Measurements from ENCODE around the gene AHI1. TPM values are rescaled to one million over a fixed set of nuclear protein-coding genes. Genes with fewer than 3 reads are reported as not detected.
"Not testable (repeated sequence)": the region's sequence is repeated elsewhere in the genome, so short reads cannot be mapped to it uniquely, and the experiment has no call there.

AHI1 gene
- total RNA-seq, 6 experiments from 2014 or later, result 14.6 to 19.1 (median 17.0) TPM

- no peaks in the 10 kb centered on the region for H3K9me3 Mint-ChIP-seq
- no peaks in the 10 kb centered on the region for H3K27me3 Mint-ChIP-seq (ENCODE audit: insufficient read depth)
- H3K4me3 Mint-ChIP-seq, result no peak overlapping the region
- no peak for TF ChIP-seq CTCF (IDR thresholded peaks at IDR 0.05)
- peaks cover 23% of the 10 kb centered on the region for H3K4me1 Mint-ChIP-seq (ENCODE audit: low read depth)
- no peak overlapping the region for H3K27ac Mint-ChIP-seq
- peak; percentile 88 for DNase-seq
- peaks cover 20% of the 10 kb centered on the region for H3K36me3 Mint-ChIP-seq (ENCODE audit: low read depth)
Observed at GRCh38 chr6:135498185-135498841, 773 bp upstream of the AHI1 start.

GRCh38 chr6:135496800-135497411, 634 bp downstream of the AHI1 start:
- Mint-ChIP-seq H3K27me3 (ENCODE audit: insufficient read depth) (no peaks in the 10 kb centered on the region), H3K27ac (no peak overlapping the region), H3K9me3 (no peaks in the 10 kb centered on the region), H3K4me1 (ENCODE audit: low read depth) (peaks cover 27% of the 10 kb centered on the region), H3K36me3 (ENCODE audit: low read depth) (peaks cover 23% of the 10 kb centered on the region), H3K4me3 (no peak overlapping the region)
- TF ChIP-seq CTCF (IDR thresholded peaks at IDR 0.05), result no peak
- no peak for DNase-seq

GRCh38 chr6:135493218-135493961, 4.2 kb downstream of the AHI1 start:
- H3K9me3 Mint-ChIP-seq, result no peaks in the 10 kb centered on the region
- H3K4me3 Mint-ChIP-seq, result no peak overlapping the region
- peaks cover 45% of the 10 kb centered on the region for H3K4me1 Mint-ChIP-seq (ENCODE audit: low read depth)
- TF ChIP-seq CTCF (IDR thresholded peaks at IDR 0.05), result no peak
- H3K27me3 Mint-ChIP-seq (ENCODE audit: insufficient read depth), result no peaks in the 10 kb centered on the region
- H3K36me3 Mint-ChIP-seq (ENCODE audit: low read depth), result peaks cover 51% of the 10 kb centered on the region
- H3K27ac Mint-ChIP-seq, result no peak overlapping the region
- DNase-seq, result no peak

- TF ChIP-seq CTCF (IDR thresholded peaks at IDR 0.05), result no peak
- no peak for DNase-seq
- Mint-ChIP-seq H3K27ac (no peak overlapping the region), H3K27me3 (ENCODE audit: insufficient read depth) (no peaks in the 10 kb centered on the region), H3K4me1 (ENCODE audit: low read depth) (peaks cover 43% of the 10 kb centered on the region), H3K36me3 (ENCODE audit: low read depth) (peaks cover 62% of the 10 kb centered on the region), H3K4me3 (no peak overlapping the region), H3K9me3 (no peaks in the 10 kb centered on the region)
Observed at GRCh38 chr6:135490381-135490780, 7.2 kb downstream of the AHI1 start.

- Mint-ChIP-seq H3K9me3 (peaks cover 14% of the 10 kb centered on the region), H3K27me3 (ENCODE audit: insufficient read depth) (no peaks in the 10 kb centered on the region), H3K4me1 (ENCODE audit: low read depth) (peaks cover 29% of the 10 kb centered on the region), H3K27ac (peak overlapping the region; percentile 47), H3K4me3 (peak overlapping the region; percentile 20), H3K36me3 (ENCODE audit: low read depth) (peaks cover 60% of the 10 kb centered on the region)
- peak; percentile 72 for DNase-seq
- TF ChIP-seq CTCF (IDR thresholded peaks at IDR 0.05), result no peak
Observed at GRCh38 chr6:135488023-135488422, 9.5 kb downstream of the AHI1 start.

- peaks cover 16% of the 10 kb centered on the region for H3K4me1 Mint-ChIP-seq (ENCODE audit: low read depth)
- not testable (repeated sequence) for DNase-seq; H3K4me3 Mint-ChIP-seq; H3K27me3 Mint-ChIP-seq (ENCODE audit: insufficient read depth); H3K27ac Mint-ChIP-seq
- peaks cover 70% of the 10 kb centered on the region for H3K36me3 Mint-ChIP-seq (ENCODE audit: low read depth)
- H3K9me3 Mint-ChIP-seq, result peaks cover 51% of the 10 kb centered on the region
Observed at GRCh38 chr6:135483903-135484302, 13.6 kb downstream of the AHI1 start.
